Stimulated activated CD4-positive, alpha-beta T cell treated with anti-CD3 and anti-CD28 coated beads, Interleukin-1b, Interleukin-23, amount 100 ng/mL, for 4 hours (primary cell): ENCODE measurements around the gene CACNA1C.

Experiments
- DNase-seq, 2 donors: peaks; one replicate each; pipeline ENCODE4 v3.0.0-alpha.2; 2020; ENCODE audit warnings: low read depth in 2 of 2

Gene CACNA1C

GRCh38 chr12:2198542-2198941 lies 145.8 kb downstream of the CACNA1C start:
- no peak for DNase-seq

GRCh38 chr12:2205996-2206395 lies 153.2 kb downstream of the CACNA1C start:
- DNase-seq = no peak

- DNase-seq = no peak
Observed at GRCh38 chr12:2208837-2209635, 156.2 kb downstream of the CACNA1C start.

DNA sequence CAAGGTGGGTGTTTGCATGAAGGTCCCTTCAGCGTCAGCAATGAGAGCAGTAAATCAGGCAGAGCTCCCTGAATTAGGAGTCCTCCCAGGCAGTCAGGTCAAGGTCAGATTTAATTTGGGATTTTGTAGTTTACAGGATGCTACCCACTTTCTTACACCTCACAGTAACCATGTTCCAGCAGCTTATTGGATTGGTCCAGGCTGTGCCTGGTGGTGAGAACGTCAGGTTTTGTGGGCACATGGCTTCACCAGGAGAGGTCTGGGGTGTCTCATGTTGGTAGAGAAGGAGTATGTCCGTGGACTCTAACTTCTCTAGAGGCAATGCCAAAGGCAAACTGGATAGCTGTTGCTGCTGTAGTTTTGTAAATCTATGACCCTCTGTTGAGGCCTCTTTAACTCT lies 158.3 kb downstream of the CACNA1C start:
- no peak for DNase-seq

- no peak for DNase-seq
Observed at GRCh38 chr12:2212537-2212936, 159.8 kb downstream of the CACNA1C start.

DNA sequence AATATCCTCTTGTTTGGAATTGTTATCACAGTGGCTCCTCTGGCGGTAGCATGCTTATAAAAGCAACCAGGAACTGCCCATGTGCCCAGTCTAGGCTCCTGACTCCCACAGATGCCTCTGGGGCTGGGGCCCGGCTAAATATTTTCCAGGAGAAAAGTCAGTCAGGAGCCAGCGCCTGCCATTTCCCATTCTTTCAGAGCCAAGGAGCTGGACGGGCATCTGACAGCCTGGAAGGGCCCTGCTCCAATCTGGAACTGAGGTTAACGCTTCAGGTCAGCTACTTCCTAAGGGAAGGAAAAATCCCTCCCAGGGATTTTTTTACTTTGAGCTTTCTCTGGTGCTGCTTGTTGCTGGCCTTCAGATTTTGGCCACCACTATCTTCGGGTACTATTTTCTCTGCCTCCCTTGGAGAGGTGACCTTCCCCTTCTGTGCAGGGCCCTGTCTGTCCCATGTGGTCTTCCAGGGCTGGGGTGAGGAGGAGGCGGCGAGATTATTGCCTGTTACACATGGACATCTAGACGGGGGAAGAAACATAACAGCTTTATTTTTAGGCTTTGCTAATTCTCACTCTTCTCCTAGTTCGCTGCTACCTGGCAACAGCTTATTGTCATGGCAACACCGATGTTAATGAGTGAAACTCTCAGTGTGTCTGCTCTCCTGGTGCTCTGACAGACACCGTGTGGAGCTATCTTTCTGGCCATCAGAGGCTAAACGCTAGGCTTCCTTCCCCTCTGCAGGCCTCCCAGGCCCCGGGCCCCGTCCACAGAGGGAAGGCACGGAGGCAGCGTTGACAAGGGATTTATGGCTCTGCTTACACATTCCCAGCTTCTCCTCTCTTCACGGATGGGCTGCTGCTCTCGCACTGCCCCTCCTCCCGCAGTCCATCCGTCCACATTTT lies 160.4 kb downstream of the CACNA1C start:
- DNase-seq = no peak

DNA sequence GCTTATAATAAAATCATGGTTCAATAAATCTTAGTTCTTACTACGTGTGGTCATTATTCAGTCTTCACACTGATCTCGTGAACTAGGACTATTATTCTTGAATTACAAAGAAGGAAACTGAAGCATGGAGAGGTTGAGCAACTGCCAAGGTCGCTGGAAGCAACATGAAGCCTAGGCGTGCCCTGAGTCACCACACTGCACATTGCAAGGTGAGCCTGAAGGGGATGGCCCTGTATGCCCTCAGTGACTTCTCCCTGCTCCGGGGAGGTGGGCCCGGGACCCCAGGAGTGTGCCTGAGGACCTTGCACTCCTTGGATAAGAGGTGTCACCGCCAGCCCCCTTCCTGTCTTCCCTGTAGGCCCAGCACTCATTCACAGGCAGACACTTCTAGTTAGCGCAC lies 161.6 kb downstream of the CACNA1C start:
- DNase-seq = no peak

GRCh38 chr12:2215709-2216560 lies 163.1 kb downstream of the CACNA1C start:
- DNase-seq = no peak

DNA sequence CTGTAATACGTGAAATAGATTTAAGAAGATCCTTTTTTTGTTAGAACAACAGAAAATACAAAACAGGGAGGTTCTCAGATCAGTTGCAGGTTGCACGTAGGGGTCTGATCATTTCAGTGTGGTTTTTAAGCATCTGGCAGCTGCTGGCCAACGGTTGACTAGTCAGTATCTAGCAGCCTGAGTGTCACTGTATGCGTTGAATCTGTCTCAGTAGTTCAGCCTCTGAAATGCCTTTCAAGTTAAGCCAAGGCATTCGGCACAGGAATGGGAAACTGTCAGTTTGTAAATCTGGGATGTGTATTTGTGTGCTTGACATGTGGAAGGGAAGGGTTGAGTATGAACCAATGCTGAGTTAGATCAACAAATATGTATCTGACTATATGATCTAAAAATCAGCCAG lies 165.9 kb downstream of the CACNA1C start:
- DNase-seq = no peak

GRCh38 chr12:2221030-2221621 lies 168.3 kb downstream of the CACNA1C start:
- no peak for DNase-seq

DNA sequence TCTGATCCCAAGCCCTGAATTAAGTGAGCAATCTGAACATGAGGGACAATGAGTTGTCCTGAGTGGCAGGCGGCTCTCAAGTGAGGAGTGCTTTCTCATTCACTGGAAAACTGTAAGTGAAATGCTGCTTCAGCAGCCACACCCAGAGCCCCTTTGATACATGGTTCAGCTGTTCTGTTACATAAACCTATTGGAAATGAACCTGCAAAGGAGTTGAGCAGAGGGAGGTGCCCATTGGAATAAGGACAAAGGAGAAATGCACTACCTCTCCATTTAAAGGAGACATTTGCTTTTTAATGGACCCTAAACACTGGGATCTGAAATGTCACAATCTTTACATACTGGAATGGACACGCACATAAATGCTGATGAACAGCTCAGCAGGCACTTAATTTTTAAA lies 169.9 kb downstream of the CACNA1C start:
- no peak for DNase-seq

DNA sequence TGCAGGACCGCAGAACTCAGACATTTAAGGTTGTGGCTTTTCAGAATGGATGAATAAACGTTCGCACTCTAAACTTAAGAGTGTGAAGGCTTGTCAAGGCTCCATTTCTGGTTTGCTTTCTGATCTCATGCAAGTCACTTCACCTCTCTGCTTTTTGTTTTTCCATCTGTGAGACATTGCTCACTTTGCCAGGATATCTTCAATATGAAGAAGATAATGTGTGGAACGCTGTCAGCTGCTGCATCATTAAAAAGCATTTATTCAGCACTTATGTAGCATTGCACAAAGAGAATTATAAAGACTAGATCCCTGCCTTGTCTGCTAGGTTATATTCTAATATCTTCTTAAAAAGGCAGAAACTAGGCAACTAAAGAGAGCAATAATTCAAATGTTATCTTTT lies 172.2 kb downstream of the CACNA1C start:
- no peak for DNase-seq

- no peak for DNase-seq
Observed at GRCh38 chr12:2225696-2226095, 172.9 kb downstream of the CACNA1C start.

DNA sequence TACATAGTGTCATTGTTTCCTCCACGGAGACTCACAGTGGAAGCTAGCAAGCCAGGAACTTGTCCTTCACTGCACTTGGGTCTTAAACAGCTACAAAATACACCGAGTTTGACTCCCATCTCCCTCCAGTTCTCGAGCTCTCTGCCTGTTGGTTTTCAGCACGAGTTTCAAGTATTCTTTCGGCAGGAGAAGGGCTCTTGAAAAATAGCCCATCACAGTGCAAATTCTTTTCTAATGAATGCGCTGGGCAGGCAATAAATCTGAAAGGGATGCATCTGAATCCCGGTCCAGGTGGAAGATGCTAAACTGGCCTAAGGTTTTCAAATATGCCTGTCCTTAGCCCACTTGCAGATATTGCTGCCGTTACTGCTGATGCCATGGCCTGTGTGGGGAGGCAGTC lies 173.9 kb downstream of the CACNA1C start:
- DNase-seq = no peak

DNA sequence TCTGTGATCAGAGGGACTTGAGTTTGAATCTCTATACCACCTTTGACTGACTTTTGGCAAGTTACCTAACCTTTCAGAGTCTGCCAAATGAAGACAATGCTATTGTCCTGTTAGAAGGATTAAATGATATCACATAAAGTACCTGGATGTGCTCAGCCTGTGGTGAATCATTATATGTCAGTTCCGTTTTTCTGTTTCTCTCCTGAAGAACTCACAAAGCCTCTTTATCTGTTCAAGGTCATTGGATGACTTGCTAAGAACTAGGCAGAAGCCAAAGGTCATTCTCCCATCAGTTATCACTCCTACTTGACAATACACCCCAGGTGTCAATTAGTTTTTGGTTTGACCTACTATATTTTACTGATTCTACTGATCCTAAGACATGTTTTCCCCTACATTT lies 174.6 kb downstream of the CACNA1C start:
- DNase-seq = no peak

DNA sequence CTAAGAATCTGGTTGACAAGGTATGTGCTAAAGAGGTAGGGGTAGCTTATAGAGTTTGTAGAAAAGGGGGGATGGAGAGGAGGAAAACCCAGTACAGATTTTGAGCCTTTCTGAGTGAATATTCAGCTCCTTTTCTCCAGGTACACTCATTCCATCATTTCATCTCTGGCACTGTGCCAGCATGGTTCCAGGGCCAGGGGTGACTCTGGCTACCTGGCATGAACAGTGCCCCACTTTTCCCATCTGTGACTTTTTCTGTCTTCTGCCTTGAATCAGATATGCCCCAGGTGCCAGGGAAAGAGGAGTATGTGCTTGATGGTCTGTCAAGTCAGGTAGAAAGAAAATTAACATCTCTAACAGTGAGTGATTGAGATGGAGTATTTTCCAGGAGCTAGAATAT lies 175.7 kb downstream of the CACNA1C start:
- DNase-seq = no peak

GRCh38 chr12:2229661-2230539 lies 177.1 kb downstream of the CACNA1C start:
- DNase-seq = no peak

GRCh38 chr12:2231011-2231595 lies 178.3 kb downstream of the CACNA1C start:
- DNase-seq = no peak

- no peak for DNase-seq
Observed at GRCh38 chr12:2231956-2232355, 179.2 kb downstream of the CACNA1C start.

DNA sequence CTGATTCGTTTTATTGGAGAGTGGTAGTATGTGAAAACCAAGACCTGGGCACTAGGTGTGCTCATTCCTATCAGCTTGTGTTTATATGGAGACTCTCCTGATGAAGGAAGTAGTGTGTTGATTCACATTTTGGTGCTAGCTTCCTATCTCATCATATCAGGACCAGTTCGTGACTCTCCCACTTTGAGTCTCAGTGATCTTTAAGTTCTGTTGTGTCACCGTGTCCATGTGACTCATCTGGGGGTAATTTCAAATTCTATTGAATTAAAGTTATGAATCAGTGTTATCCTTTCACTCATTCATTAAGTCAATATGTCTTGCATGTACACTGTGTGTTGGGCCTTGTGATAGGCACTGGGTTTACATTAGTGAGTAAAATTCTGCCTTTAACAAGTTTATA lies 180.2 kb downstream of the CACNA1C start:
- DNase-seq = no peak
